VCaP (cell line): ENCODE data around the gene HOXD3.

Experiments
- H3K27ac ChIP-seq: fragments of 450-650 bp; 2 replicates; pipeline ENCODE4 v1.5.1; 2017
- TF ChIP-seq, protein P1 (sequence below): fragments of 450-650 bp; conservative IDR thresholded peaks from 2 replicates; pipeline ENCODE4 v1.5.1; 2017; ENCODE audit warnings: mild to moderate bottlenecking, moderate library complexity

HOXD3 gene

DNA sequence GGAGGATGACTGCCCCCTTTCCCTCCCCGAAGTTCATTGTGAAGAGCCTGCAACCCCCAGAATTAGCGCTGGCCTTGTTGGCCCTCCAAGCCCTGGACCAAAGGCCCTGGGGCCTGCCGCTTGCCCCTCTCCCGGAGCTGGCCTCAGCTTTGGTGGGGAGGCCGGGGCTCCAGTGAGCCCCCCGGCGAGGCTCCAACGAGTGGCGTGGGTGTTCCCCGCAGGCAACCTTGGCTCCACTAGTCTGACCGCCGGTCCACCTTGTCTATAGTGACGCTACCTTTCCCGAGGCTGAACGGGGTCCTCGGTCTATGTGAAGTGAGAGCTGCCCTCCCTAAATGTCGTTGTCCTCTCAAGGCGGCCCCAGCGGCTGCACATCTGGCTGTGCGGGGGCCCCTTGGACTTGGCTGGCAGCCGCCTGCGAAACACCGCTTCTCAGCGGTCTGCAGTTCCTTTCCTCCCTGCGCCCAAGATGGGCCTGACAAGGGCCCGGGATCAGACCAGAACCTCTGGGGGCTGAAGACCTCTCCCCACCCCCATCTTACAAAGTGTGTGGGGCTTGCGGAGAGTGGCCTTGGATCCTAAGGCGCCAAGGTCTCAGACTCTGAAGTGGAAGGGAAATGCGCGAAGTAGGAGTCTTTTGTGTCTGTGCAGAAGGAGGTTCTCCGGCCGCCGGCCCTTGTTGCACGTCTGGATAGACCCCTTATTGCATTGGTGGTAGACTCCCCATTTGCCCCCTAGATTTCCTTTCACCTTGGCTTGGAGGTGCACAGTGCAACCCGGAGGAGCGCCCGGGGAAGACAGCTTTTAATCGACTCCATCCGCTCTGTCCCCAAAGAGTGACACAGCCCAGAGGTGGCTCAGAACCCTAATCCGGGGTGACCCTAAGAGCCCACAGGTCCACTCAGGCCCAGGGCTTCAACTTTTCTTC is 44.5 kb upstream of the HOXD3 start:
- TF ChIP-seq, protein P1, sequence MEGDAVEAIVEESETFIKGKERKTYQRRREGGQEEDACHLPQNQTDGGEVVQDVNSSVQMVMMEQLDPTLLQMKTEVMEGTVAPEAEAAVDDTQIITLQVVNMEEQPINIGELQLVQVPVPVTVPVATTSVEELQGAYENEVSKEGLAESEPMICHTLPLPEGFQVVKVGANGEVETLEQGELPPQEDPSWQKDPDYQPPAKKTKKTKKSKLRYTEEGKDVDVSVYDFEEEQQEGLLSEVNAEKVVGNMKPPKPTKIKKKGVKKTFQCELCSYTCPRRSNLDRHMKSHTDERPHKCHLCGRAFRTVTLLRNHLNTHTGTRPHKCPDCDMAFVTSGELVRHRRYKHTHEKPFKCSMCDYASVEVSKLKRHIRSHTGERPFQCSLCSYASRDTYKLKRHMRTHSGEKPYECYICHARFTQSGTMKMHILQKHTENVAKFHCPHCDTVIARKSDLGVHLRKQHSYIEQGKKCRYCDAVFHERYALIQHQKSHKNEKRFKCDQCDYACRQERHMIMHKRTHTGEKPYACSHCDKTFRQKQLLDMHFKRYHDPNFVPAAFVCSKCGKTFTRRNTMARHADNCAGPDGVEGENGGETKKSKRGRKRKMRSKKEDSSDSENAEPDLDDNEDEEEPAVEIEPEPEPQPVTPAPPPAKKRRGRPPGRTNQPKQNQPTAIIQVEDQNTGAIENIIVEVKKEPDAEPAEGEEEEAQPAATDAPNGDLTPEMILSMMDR, result no peak
- no peak overlapping the region for H3K27ac ChIP-seq

DNA sequence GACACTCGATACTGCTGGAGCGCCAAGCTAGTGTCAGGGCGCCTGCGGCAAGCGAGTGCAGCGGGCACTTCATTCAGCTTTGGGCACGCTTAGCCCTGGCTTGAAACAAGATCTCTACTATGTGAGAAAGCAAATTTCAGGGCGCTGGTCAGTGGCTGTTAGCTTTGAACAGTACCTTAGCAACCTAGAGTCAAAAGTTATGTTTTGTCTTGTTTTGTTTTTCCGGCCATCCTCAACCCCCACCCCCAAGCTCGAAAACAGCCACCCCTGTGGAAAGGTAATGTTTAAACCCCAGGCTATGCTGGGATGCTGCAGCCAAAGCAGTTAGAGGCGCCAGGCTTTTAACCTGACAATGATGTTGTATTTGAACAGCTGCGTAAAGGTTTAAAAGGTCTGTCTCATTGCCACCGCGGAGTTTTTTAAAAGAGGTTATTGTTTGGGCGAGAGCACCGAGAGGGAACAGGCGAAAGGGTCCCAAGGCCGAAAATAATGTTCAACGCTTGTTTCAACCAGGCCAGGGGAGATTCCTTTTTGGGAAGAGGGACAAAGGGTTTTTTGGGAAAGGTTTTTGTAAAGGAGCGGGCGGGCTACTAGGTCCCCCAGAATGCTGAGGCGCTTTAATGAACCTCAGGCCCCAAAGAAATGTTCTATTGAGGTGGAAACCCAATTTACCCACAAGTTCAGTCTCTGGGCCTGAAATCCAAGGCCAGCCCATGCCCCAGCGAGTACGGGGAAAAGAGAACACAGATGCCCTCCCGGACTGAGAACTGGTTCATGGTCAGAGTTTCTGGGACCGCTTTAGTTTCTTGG is 42.8 kb upstream of the HOXD3 start:
- H3K27ac ChIP-seq, result no peak overlapping the region
- TF ChIP-seq, protein P1, result no peak

DNA sequence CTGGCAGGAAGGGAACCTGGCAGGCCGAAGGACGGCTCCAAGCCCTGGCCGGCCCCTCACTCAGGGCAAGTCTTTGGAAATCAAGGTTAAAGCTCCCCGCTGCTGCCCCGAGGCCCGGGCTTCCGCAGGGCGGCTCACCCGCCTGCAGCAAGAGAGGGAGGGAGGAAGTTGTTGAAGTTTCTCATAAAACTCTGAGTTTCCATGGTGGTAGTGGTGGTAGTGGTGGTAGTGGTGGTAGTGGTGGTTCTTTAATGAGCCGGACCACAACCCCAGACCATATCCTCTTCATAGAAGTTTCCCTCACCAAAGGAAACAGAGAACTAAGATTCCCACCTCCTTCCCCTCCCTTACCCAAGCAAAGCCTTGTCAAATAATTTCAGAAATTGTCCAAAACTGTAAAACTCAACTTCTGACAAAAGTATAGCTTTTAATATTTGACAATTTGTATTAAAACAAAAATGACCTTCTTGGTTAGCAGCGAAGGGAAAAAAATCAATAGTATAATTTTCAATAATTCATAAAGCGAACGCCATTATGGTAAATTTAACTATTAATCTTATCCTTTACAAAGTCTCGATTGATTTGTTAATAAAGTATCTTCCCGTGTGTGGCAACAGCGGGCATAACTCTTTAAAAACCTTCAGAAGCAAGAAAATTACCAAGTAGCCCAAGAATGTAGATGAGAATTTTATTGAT is 42.0 kb upstream of the HOXD3 start:
- no peak overlapping the region for H3K27ac ChIP-seq
- TF ChIP-seq, protein P1, result no peak

DNA sequence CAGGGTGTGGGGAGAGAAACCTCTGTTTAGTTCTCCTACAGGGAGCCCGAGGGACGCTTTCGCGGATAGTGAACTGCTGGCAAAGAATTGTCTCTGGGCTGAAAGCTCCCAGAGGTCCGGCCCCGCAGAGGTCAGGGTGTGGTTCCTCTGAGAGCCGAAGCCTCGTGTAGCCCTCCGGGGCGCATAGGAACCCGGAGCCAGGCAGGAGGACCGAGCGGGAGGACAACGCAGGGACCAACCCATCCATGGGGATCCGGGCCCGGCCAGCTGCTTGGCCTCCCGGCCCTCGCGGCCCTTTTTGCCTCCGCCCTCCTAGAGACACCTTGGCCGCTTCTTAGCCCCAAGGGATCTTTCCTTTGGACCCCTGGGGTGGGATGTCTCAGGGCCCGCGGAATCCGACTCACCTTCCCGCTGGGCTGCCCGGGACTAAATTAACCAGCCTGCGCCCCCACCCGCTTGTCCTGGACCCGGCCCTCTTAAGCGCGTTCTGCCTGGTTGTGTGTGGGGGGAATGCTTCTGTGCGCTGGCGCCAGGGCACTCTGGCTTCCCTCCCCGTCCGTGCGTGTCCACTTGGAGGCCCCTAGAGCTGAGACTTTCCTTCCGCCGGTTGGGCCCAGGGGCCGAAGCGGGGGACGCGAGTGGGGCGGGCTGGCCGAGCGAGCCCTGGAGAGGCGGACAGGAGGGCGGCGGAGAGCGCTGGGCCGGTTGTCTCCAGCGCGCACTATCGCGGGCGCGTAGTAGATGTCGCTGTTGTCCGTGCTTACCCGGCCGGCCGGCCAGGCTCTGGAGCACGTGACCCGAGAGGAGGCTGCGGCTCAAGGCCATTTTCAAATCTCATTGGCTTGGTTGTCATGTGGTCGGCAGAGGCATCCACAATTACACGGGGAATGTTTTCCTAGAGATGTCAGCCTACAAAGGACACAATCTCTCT is 41.0 kb upstream of the HOXD3 start, which contains the start of gene HOXD10:
Gene HOXD10 (plus strand): TSS at position 896 of the 931 bp plus-strand sequence. CDS start 56 bp downstream, outside the sequence.
- TF ChIP-seq, protein P1, result no peak
- no peak within 1 kb of the TSS for H3K27ac ChIP-seq

DNA sequence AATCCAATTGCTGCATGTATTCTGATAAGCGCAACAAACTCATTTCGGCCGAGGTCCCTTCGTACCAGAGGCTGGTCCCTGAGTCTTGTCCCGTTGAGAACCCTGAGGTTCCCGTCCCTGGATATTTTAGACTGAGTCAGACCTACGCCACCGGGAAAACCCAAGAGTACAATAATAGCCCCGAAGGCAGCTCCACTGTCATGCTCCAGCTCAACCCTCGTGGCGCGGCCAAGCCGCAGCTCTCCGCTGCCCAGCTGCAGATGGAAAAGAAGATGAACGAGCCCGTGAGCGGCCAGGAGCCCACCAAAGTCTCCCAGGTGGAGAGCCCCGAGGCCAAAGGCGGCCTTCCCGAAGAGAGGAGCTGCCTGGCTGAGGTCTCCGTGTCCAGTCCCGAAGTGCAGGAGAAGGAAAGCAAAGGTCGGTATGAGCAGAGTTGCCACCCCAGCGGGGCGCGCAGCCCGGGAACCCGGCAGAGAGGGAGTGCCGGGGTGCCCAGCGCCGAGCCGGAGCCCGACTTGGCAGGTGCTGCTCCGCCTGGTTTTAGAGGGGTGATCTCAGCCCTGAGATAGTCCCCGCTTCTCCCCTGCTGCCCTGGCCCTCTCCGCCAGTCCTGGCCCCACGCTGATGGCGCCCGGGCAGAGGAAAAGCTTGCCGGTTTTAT is 39.8 kb upstream of the HOXD3 start:
- TF ChIP-seq, protein P1, result no peak
- H3K27ac ChIP-seq, result no peak overlapping the region

DNA sequence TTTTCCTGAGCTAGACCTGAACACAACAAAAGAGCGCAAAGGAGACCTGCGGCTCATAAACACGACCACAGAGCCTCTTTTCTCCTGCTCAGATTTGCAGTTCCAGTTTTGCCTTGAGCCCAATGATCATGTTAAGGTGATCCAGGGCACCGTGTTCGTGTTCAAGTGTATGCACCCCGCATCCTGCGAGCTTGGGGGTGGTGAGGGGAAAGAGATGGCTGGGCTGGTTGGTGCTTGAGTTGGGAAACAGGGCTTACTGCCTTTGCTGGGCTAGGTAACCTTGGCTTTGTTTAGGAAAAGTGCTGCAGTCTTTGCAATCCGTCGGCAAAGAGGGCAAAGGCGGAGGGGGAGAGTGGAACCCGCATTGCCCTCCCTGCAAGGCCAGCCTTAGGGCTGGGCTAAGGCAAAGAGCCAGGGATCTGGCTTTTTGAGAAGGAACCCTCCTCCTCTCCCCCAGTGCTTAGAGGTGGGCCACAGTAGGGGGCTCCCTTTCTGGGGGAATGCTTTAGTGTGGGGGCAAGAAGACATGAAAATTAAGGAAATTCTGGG is 39.2 kb upstream of the HOXD3 start:
- no peak overlapping the region for H3K27ac ChIP-seq
- TF ChIP-seq, protein P1, result no peak
